Stimulated activated CD4-positive, alpha-beta T cell treated with anti-CD3 and anti-CD28 coated beads, Interleukin-15, amount 100 ng/mL, for 24 hours (primary cell): ENCODE results near the gene TRUB1.
"Not testable (repeated sequence)": the region's sequence is repeated elsewhere in the genome, so short reads cannot be mapped to it uniquely, and the experiment has no call there.

Source experiments
- DNase-seq: peaks from one replicate; pipeline ENCODE4 v3.0.0-alpha.2; 2020

TRUB1 gene

DNA sequence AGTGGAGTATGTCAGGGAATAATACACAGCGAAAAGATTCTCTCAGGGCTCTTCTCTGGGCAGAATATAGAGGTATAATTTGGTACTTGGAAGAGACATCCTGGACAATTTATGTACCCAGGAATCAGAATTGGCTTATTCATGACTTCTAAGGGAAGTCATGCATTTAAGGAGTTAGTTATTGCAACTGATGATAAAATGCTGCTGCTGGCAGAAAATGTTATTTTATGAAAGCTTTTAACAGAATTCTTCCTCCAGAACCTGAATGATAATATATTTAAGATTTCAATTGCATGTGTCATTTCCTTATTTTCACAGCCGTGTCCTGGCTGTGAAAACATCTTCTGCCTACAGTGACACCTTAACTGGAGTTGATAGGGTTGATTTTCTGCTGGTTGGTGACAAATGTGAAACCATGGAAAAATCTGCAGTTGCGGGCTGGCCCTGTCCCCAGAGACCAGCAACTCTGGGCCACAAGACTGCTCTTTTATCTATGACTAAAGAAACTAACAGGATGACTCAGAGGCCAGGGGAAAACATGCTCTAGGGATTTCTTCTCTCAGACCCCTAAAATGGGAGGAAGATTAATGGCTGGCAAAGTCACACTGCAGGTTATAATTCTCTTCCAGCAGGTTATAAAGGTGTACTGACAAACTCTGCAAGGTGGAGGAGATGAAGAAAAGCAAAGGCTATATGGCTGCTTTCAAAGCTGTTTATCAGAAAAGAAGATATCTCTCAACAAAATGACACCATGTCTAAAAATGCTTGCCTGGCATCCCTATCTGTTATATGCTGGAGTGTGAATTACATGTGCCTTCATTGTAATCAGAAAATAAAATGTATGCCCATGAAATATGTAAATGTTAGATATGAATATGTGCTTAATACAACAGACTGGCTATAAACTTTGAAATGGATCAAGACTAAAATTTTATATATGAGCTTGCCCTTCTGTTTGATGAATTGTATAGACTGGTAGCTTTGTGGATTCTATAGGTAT, 12.1 kb upstream of the TRUB1 start:
- DNase-seq: peak; percentile 44

- no peak for DNase-seq
Observed at GRCh38 chr10:114928818-114929217, 9.2 kb upstream of the TRUB1 start.

GRCh38 chr10:114930320-114930719, 7.7 kb upstream of the TRUB1 start:
- DNase-seq: no peak

DNA sequence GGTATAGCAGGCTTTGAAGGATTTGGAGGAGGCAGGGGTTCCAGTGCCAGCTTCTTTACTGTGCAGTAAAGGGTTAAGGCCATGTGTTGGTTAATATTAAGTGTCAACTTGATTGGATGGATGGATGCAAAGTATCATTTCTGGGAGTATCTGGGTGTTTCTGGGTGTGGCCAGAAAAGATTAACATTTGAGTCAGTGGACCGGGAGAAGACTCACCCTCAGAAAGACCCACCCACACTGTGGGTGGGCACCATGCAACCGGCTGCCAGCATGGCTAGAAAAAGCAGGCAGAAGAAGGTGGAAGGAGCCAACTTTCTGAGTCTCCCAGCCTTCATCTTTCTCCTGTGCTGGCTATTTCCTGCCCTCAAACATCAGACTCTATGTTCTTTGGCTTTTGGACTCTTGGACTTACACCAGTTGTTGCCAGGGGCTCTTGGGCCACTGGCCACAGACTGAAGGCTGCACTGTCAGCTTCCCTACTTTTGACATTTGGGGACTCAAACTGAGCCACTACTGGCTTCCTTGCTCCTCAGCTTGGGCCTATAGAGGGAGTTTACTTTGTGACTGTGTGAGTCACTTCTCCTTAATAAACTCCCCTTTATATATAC, 6.8 kb upstream of the TRUB1 start:
- no peak for DNase-seq

DNA sequence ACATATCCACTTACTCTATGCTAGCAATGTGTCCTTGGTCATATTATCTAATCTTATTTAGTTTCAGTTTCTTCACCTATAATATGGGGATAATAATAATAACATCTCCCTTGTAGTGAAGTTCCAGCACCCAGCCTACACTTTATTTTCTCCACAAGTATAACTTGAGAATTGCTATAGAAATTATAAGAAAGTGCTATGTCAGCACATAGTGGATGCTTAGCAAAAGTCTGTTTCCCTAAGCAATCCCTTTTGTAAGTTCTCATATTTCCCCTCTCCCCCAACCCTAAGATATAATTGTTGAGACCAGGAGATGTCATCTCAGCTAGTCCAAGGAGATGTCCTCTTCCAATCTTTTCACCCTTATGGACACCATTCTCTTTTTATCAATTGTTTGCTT, 5.8 kb upstream of the TRUB1 start:
- DNase-seq: no peak

GRCh38 chr10:114932945-114933344, 5.0 kb upstream of the TRUB1 start:
- no peak for DNase-seq

DNA sequence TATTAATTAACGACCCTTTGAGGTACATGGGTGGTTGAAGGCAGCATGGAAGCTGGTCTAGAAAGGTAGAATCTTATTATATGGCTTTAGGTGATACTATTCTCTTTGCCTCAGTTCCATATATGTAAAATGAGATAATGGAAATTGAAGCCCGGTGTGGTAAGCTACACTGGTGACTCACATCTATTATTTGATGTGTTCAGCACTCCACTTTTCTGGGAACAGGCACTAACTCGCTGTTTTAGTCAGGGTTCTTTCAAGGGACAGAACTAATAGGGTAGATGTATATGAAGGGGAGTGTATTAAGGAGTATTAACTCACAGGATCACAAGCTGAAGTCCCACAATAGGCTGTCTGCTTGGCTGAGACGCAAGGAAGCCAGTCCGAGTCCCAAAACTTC, 4.4 kb upstream of the TRUB1 start:
- no peak for DNase-seq

DNA sequence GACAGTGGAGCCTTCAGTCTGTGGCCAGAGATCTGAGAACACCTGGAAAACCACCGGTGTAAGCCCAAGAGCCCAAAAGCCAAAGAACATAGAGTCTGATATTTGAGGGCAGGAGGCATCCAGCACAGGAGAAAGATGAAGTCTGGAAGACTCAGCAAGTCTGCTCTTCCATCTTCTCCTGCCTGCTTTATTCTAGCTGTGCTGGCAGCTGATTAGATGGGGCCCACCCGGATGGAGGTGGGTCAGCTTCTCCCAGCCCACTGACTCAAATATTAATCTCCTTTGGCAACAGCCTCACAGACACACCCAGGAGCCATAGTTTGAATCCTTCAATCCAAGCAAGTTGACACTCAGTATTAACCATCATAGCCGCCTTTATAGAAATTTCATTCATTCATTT, 4.0 kb upstream of the TRUB1 start:
- DNase-seq: not testable (repeated sequence)

DNA sequence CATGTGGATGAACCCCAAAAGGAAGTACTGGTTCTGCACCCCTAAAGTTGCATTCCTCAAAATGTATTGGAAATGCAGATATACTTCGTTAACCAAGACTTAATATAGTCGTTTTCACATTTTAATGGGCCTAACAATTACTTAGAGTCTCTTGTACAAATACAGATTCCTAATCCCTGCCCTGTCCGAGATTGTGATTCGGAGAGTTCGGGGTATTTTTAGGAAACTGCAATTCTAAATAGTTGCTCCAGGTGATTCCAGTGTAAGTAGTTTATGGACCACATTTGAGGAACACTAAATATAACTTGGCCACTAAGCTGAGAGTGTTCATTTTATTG, 830 bp downstream of the TRUB1 start:
- no peak for DNase-seq

- DNase-seq: no peak
Observed at GRCh38 chr10:114940735-114941134, 2.7 kb downstream of the TRUB1 start.

- no peak for DNase-seq
Observed at GRCh38 chr10:114943000-114943399, 5.0 kb downstream of the TRUB1 start.

DNA sequence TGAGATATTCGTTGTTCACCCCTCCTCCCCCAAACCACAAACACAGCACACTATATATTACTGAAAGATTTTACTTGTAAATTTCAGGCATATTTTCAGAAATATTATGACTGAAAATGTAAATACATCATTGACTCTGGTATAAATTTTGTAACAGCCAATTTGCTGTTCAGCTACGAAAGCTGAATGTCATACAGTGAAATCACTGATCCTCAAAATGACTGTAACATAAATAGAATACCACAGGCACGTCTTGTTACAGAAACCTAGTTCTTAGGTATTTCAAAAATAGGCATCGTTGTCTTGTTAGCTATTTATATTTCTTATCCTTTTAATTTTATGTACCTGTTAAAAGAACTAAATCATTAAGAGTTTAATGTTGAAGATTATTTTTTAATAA, 15.1 kb downstream of the TRUB1 start:
- no peak for DNase-seq

DNA sequence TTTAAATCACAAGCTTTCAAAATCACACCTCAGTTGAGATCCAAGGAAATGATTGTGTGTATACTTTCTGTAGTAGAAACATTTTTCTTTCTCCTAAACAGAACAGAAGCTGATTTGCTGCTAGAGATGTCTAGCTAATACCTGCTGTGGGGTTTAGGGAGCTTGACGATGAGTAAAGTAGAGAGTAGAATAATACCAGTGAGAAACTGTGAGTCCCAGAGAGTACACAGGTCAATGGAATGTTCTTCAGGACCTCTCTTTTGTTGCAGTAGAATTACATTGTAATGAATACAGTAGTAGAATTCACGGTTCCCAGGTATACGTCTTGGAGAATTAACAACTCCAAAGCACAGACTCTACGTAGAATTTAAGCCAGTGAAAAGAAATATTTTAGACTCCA, 18.0 kb downstream of the TRUB1 start:
- no peak for DNase-seq

- no peak for DNase-seq
Observed at GRCh38 chr10:114956466-114956865, 18.5 kb downstream of the TRUB1 start.

- no peak for DNase-seq
Observed at GRCh38 chr10:114957122-114957521, 19.1 kb downstream of the TRUB1 start.

- DNase-seq: no peak
Observed at GRCh38 chr10:114957673-114958072, 19.7 kb downstream of the TRUB1 start.

- no peak for DNase-seq
Observed at GRCh38 chr10:114962441-114962840, 24.4 kb downstream of the TRUB1 start.

- DNase-seq: no peak
Observed at GRCh38 chr10:114963908-114964307, 25.9 kb downstream of the TRUB1 start.

- no peak for DNase-seq
Observed at GRCh38 chr10:114967071-114967470, 29.1 kb downstream of the TRUB1 start.

DNA sequence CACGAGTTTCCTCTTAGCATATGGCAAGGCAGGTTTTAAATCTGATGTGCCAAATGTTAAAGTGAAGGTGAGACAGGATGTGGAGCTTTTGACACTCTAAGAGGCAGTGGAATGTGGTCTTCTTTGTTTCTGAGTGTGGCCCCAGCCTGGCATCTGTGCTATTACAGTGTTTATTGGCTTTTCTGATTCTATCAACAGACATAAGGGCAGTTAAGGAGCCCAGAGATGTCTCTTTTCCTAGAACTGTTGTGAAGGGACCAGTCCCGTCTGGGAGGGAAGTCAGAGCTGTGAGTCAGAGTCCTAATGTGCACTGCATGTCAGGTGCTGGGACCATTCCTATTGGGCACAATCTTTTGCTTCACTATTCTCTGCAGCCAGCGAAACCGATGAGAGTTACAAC, 32.5 kb downstream of the TRUB1 start:
- DNase-seq: no peak

DNA sequence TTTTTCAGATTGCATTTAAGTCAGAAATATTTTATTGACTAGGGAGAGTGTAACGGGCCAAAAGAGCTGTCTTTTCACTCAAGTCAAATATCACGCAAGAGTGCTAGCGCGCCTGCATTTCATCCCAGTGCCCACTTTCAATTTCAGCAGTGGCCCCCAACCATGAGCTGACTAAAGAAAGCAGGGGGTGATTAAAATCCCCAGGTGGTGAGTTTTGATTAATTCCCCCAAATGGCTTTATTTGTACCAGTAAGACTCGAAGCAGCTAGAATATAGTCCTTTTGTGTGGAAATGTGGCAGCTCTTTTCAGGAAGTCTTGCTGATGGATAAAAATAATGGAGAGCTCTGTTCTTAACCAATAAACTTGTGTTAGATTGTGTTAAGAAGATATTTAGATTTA, 35.3 kb downstream of the TRUB1 start:
- DNase-seq: no peak

DNA sequence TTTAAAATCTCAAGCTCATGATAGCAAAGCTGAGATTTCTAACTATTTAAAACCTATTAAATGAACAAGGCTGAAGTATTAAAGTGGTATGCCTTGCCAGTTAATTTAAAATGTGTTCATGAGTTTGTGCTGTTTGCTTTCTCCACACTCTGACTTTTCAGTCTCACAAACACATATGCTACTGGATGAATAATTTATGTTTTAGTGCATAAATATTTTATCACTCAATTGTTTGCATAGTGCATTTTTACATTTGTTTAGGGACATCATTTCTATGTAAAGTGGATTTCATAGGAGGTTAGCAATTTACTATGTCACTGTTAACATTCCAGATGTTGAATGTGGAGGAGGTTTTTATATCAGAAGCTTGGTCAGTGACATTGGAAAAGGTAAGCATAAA, 36.0 kb downstream of the TRUB1 start:
- DNase-seq: no peak

GRCh38 chr10:114974625-114975024, 36.6 kb downstream of the TRUB1 start:
- no peak for DNase-seq

GRCh38 chr10:114975091-114975490, 37.1 kb downstream of the TRUB1 start:
- no peak for DNase-seq

DNA sequence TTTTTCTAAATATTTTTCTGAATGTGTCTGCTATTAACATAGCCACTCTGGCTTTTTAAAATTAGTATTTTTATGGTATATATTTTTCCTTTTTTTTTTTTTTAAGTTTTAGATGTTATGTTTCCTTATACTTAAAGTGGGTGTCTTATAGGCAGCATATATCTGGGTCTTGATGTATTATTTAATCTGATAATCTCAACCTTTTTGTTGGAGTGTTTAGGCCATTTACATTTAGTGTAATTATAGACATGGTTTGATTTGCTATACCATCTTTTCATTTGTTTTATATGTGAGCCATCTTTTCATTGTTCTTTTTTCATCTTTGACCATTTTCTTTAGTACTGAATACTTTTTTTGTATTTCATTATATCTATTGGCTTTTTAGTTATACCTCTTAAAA, 45.0 kb downstream of the TRUB1 start:
- no peak for DNase-seq
